ENCODE results near the gene GFY. TPM values are rescaled to one million over a fixed set of nuclear protein-coding genes. Genes with fewer than 3 reads are reported as not detected.
A peak's percentile ranks its signal among the peaks of the same experiment; 100 is the strongest.

The GFY gene
- total and polyA plus RNA-seq, 9 of the 15 experiments (the other 6 are each of a cell fraction or from before 2014, with no cell fraction given) = 0.06 to 0.40 (median 0.19) TPM; not detected in 3

DNA sequence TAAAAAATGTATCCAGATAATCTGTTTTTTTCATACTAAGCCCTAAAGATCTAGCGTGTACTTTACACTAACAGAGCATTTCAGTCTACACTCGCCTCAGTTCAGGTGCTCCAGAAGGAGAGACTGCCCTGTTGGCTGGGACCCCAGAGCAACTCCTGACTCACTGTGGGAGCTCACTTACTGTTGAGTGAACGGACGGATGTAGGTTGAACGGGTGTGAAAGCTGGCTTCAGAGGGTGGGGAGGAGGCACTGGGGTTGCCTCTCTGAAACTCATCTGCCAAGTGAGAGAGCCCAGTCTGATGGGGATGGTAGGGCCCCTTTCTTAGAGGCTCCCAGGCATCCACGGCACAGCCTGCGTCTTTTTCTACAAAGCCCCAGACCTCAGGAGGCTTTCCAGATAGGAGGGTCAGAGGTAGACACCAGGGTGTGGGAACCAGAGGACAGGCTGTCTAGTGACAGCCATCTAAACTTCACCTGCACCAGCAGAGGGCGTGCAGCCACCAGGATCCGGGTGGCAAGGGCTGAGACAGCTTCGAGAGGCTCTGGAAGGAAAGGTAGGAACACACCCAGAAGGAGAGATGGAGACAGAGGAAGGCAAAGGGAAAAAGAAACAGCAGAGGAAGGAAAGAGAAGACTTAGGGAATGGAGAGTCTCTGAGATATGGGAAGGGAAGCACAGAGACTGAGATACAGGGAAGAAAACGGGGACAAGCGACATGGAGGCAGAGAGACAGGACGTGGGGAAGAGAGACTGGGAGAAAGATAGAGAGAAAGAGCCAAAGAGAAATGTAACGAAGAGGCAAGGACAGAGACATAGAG lies 33.4 kb upstream of the GFY start (continued):
- no peak for TF ChIP-seq CBX8 (IDR thresholded peaks at IDR 0.05; ENCODE audit: borderline replicate concordance, extremely low read depth, low read depth, low read length, poor library complexity, severe bottlenecking)
- no peak for TF ChIP-seq ZNF239 (CRISPR knock-in tag; IDR thresholded peaks at IDR 0.05)
- no peak for TF ChIP-seq RERE (CRISPR knock-in tag; IDR thresholded peaks at IDR 0.05; ENCODE audit: borderline replicate concordance)
- TF ChIP-seq EP300 (IDR thresholded peaks at IDR 0.05; ENCODE audit: low read length) = no peak
- TF ChIP-seq POLR2H (tag; IDR thresholded peaks at IDR 0.05; ENCODE audit: low read depth) = no peak
- TF ChIP-seq SOX6 (IDR thresholded peaks at IDR 0.05) = peak; percentile 9; the same call in 1 of the 2 replicates
- TF ChIP-seq NR2C2 (CRISPR knock-in tag; IDR thresholded peaks at IDR 0.05) = no peak
- 0 out of 2 replicates have a peak, but pooled peaks have one; percentile 24 for TF ChIP-seq NR2C2 (tag; IDR thresholded peaks at IDR 0.05)
- peak; percentile 57 for TF ChIP-seq NCOA4 (IDR thresholded peaks at IDR 0.05; ENCODE audit: partially characterized antibody)
- no peak for TF ChIP-seq TBP (optimal IDR thresholded peaks at IDR 0.05; ENCODE audit: low read depth, low read length)
- TF ChIP-seq NFATC3 (IDR thresholded peaks at IDR 0.05) = peak; percentile 71; the same call in 1 of the 2 replicates
- no peak for TF ChIP-seq GATAD2A (IDR thresholded peaks at IDR 0.05)
- no peak for TF ChIP-seq PHF8 (IDR thresholded peaks at IDR 0.05; ENCODE audit: borderline replicate concordance, low read length)
- peak; percentile 80 for TF ChIP-seq PKNOX1 (IDR thresholded peaks at IDR 0.05)
- TF ChIP-seq NR4A1 (CRISPR knock-in tag; IDR thresholded peaks at IDR 0.05) = no peak
- no peak for TF ChIP-seq NR4A1 (tag; IDR thresholded peaks at IDR 0.05)
- TF ChIP-seq PML (IDR thresholded peaks at IDR 0.05; ENCODE audit: low read length) = no peak
- peak; percentile 92 for TF ChIP-seq OTX1 (CRISPR knock-in tag; IDR thresholded peaks at IDR 0.05)
- TF ChIP-seq HCFC1 (IDR thresholded peaks at IDR 0.05; ENCODE audit: low read depth, low read length) = peak; percentile 40; the same call in 1 of the 2 replicates
- TF ChIP-seq ZKSCAN8 (CRISPR knock-in tag; IDR thresholded peaks at IDR 0.05) = no peak
- TF ChIP-seq SAFB2 (IDR thresholded peaks at IDR 0.05; ENCODE audit: borderline replicate concordance, low read depth, low read length, severe bottlenecking) = no peak
- TF ChIP-seq HDGF (IDR thresholded peaks at IDR 0.05) = peak; percentile 99
- peak; percentile 55; the same call in 1 of the 2 replicates for TF ChIP-seq MTA1 (IDR thresholded peaks at IDR 0.05; ENCODE audit: borderline replicate concordance)
- TF ChIP-seq ATF1 (CRISPR knock-in tag; IDR thresholded peaks at IDR 0.05) = no peak
- no peak for TF ChIP-seq ATF1 (tag; IDR thresholded peaks at IDR 0.05)
